ENCODE measurements around the gene MS4A12.
"Not testable (repeated sequence)": the region's sequence is repeated elsewhere in the genome, so short reads cannot be mapped to it uniquely, and the experiment has no call there.

MS4A12 gene

DNA sequence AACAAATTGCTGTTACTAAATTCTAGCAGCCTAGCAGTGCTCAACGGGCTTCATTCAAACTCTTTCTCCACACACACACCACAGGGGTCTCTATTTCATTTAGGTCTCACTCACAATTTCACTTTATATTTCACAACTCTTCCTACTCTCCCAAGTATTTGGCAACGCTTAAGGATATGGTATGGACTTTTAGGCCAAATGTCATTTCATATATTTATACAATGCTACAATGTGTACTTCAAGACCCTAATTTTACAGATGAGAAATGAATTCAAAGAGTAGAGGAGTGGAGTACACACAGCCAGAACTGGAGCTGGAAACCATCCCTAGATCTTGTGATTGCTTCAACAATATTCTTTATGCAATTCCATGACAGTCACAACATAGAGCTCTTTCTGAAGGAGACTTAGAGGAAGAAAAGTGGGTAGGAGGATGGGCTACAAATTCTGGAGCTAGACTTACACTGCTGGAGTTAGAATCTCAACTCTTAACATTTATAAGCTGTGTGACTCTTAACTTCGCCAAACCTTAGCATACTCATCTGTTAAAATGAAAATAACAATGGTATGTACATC is 20.2 kb downstream of the MS4A12 start:
- DNase-seq (ENCODE audit: low read depth, low spot score) = no peak

DNA sequence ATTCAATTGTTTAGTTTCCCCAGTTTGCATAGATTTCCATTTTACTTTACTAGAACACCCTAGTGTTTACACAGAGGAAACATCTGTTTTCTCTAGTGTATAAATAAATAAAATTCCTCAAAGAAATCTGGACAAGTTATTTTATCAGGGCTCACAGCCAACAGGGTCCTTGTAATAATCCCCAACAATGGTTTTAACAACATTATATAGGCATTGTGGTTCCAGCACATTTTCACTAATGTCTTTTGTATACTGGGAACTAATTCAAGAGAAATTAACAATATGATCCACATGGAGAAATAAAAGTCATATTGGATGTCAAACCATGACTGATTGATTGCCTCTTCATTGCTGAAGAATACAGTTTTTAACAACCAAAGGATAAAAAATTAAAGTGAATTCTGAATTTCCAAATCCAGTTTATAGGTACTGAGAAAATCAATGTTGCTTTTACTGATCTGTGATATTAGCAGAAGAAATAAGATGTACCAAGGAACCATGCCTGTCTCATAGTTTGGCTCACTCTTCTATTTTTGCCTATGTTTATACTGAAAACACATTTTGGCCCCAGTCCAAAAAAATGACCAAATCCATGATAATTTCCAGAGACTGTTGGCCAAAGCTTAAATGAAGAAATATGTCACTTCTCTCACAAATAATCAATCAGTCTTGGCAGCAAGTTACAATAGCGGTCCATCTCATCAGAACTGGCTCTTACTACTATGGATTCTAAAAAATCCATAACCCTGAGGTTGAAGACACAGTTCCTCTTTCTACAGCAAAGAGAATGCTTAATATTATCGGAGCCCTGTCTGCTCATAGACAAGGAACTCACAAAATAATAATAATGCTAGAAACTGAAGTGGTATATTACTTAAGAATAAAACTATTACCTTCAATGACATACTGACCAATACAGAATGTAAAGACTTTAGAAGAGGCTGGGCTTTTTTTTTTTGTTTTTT is 21.2 kb downstream of the MS4A12 start:
- DNase-seq (ENCODE audit: low read depth, low spot score) = no peak

DNA sequence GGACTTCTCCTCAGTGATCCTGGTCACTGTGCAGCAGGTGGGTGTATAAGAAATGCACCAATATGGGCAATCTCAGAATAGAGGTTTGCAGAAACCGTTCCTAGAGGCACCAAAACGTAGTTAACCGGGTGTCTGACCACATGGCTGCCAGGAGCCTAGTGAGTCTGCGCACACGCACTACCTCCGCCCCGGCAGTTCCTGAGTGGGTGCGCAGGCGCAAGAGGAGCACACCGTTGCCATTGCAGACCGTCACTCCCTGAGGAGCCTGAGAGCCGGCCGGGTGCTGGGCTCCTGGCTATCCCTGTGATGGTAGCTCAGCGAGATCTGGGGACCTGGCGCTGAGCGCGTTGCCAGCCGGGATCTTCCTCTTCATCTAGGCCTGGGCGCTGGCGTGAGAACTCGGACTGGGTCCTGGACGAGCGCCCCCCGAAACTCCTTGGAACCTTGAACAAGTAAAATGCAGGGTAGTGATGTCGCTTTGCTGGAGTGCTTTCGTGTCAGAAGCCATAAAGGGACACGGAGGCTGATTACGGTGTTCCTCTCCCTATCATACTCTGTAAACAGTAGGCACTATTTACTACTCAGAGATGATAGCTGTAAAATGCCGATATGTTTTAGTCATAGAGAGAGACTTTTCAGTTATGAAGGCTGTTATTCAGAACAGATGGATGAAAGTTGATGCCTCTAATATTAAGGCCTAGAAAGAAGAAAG is 22.7 kb downstream of the MS4A12 start, which contains the start of gene MS4A13:
TSS of gene MS4A13 (plus strand) at position 249 of the 712 bp plus-strand sequence. CDS start 2,692 bp downstream, outside the sequence.
- DNase-seq (ENCODE audit: low read depth, low spot score) = no peak

DNA sequence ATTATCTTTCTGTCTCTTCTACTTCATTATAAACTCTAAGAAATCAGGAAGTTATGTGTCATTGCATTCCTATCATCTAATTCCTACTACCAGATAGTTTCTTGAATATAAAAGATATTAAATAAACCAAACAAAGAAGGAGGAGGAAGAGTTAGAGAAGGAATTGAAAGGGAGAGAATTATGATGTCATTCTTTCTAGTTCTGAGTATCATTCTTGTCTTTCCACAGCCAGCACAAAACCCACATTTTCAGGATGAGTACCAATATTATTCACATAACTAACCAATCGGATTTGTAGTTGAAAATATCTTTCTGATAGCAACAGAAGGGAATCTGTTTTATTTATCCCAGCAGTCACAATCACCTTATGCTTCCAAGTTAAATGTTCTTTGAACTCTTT is 35.9 kb downstream of the MS4A12 start:
- no peak for DNase-seq (ENCODE audit: low read depth, low spot score)

DNA sequence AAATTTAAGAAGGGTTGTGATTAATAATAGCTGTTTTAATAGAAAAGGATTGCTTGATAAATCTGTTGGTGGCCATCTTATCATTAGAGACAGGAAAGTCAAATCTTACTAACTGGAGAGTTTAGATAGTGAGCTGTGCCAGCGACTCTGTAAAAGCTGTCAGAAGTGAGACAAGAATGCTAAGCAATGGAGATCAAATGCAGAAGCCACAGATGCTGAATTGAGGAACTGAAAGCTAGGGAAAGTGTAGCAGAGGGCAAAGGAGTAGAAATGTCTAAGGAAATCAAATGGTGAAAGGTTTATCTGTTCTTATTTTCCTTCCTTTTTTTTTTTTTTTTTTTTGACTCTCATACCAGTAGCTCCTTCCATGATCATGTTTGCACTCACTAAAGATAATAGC is 36.4 kb downstream of the MS4A12 start:
- no peak for DNase-seq (ENCODE audit: low read depth, low spot score)

DNA sequence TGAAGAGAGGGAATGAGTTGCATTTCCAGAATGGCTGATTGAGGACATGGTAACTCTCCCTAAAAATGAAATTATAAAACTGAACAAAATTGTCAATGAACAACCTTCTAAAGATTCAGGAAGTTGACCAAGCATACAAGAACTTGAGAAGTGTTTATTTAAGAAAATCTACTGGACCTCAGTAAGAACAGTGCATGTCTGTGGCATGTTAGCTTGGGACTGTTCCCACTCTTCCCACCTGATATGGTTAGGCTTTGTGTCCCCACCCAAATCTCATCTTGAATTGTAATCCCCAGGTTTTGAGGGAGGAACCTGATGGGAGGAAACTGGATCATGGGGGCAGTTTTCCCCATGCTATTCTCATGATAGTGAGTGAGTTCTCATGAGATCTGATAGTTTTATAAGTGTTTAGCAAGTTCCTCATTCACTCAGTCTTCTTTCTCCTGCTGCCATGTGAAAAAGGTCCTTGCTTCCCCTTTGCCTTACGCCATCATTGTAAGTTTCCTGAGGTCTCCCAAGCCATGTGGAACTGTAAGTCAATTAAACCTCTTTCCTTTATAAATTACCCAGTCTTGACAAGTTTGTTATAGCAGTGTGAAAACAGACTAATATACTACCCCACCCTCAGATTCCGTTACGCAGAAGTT is 38.0 kb downstream of the MS4A12 start:
- no peak for DNase-seq (ENCODE audit: low read depth, low spot score)

DNA sequence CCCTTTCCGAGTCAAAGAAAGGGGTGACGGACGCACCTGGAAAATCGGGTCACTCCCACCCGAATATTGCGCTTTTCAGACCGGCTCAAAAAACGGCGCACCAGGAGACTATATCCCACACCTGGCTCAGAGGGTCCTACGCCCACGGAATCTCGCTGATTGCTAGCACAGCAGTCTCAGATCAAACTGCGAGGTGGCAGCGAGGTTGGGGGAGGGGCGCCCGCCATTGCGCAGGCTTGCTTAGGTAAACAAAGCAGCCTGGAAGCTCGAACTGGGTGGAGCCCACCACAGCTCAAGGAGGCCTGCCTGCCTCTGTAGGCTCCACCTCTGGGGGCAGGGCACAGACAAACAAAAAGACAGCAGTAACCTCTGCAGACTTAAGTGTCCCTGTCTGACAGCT is 39.8 kb downstream of the MS4A12 start:
- DNase-seq (ENCODE audit: low read depth, low spot score) = not testable (repeated sequence)

DNA sequence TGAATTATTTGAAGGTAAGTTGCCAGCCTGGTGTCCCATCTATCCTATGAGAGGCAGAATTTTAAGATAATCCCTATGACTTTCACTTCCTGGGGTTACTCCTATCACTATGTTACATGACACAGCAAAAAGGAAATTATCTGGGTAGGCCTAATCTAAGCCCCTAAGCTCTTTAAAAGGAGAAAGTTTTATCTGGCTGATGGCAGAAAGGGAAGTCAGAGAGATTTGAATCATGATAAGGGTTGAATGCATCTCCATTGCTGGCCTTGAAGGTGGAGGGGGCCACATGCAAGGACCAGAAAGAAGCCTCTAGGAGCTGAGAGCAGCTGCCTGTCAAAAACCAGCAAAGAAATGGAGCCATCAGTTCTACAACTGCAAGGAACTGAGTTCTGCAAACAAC is 46.0 kb downstream of the MS4A12 start:
- not testable (repeated sequence) for DNase-seq (ENCODE audit: low read depth, low spot score)

DNA sequence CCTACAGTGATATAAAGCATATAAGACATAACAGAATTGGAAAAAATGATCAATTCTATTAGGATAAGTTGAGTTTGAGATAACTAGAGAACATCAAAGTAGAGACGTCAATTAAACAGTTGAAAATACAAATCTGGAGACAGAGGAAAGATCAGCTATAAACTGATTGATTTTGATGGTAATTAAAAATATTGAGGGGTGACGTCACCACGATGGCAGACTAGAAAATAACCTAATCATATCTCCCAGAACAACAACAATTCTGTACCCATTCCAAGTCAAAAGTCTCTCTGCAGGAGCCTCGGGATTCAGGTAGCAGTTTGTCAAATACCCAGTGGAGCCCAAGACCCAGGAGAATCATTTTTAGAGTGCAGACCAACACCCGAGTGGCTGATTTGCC is 51.5 kb downstream of the MS4A12 start:
- DNase-seq (ENCODE audit: low read depth, low spot score) = no peak

All from activated CD4-positive, CD25-positive, alpha-beta regulatory T cell treated with anti-CD3 and anti-CD28 coated beads, Interleukin-2, amount 50 U/mL, for 16 hours (primary cell).